DND-41 (cell line): ENCODE measurements around the gene TLR6.

ENCODE experiments used
- EZH2 ChIP-seq: IDR thresholded peaks from 3 replicates; pipeline ENCODE4 v1.6.1; 2012; ENCODE audit warnings: borderline replicate concordance, low read depth, mild to moderate bottlenecking, moderate library complexity, low read length, inconsistent platforms; ENCODE audit not compliant: severe bottlenecking
- TF ChIP-seq, protein P1 (sequence below): IDR thresholded peaks from 2 replicates; pipeline ENCODE4 v1.5.1; 2012; ENCODE audit warnings: borderline replicate concordance, low read length, moderate library complexity, mild to moderate bottlenecking; ENCODE audit not compliant: poor library complexity, severe bottlenecking; ENCODE audit errors: extremely low read depth

- TF ChIP-seq, protein P1, sequence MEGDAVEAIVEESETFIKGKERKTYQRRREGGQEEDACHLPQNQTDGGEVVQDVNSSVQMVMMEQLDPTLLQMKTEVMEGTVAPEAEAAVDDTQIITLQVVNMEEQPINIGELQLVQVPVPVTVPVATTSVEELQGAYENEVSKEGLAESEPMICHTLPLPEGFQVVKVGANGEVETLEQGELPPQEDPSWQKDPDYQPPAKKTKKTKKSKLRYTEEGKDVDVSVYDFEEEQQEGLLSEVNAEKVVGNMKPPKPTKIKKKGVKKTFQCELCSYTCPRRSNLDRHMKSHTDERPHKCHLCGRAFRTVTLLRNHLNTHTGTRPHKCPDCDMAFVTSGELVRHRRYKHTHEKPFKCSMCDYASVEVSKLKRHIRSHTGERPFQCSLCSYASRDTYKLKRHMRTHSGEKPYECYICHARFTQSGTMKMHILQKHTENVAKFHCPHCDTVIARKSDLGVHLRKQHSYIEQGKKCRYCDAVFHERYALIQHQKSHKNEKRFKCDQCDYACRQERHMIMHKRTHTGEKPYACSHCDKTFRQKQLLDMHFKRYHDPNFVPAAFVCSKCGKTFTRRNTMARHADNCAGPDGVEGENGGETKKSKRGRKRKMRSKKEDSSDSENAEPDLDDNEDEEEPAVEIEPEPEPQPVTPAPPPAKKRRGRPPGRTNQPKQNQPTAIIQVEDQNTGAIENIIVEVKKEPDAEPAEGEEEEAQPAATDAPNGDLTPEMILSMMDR: no peak
- TF ChIP-seq EZH2: no peak
Observed at GRCh38 chr4:38821739-38822138, 34.9 kb downstream of the TLR6 start.
